Measurements from ENCODE around the gene TOP2B. TPM values are rescaled to one million over a fixed set of nuclear protein-coding genes. Genes with fewer than 3 reads are reported as not detected.

The TOP2B gene
- total and polyA plus RNA-seq, 2 donors (not counting 1 experiment from before 2014, with no cell fraction given), result 56.2 to 71.2 TPM

- TF ChIP-seq EZH2 (IDR thresholded peaks at IDR 0.05; ENCODE audit: low read length, missing control alignments) (no peak), CTCF (conservative IDR thresholded peaks at IDR 0.05 in 1 of 2, IDR thresholded peaks at IDR 0.05 in 1 of 2; ENCODE audit: low read depth in 1 of 2, low read length in 2 of 2) (no peak)
- no peak overlapping the region for H3K4me3 ChIP-seq (replicated peaks in 1 of 4; ENCODE audit: control extremely low read depth in 1 of 4, insufficient read depth in 1 of 4, low read depth in 3 of 4, low read length in 4 of 4)
- H3K27ac ChIP-seq (ENCODE audit: insufficient read depth, low read length), result no peak overlapping the region
- no peaks in the 10 kb centered on the region for H3K36me3 ChIP-seq (ENCODE audit: control insufficient read depth, insufficient read depth, low read length)
- DNase-seq (ENCODE audit: low read depth in 2 of 2), result no peak
- H3K27me3 ChIP-seq (ENCODE audit: control insufficient read depth, insufficient read depth, low read length), result no peaks in the 10 kb centered on the region
- no peak overlapping the region for H2AFZ ChIP-seq (ENCODE audit: low read length)
- H3K9me3 ChIP-seq (ENCODE audit: control insufficient read depth, insufficient read depth, low read depth, low read length), result no peaks in the 10 kb centered on the region
- no peak overlapping the region for H3K4me2 ChIP-seq (ENCODE audit: extremely low read depth, insufficient read depth, low read length)
- H3K79me2 ChIP-seq (ENCODE audit: control insufficient read depth, insufficient read depth, low read length), result peaks cover 80% of the 10 kb centered on the region
- H3K4me1 ChIP-seq (ENCODE audit: control insufficient read depth, extremely low read depth, insufficient read depth, low read length), result no peaks in the 10 kb centered on the region
- no peak overlapping the region for H3K9ac ChIP-seq (ENCODE audit: insufficient read depth, low read length)
- peaks cover 3% of the 10 kb centered on the region for H4K20me1 ChIP-seq (ENCODE audit: control insufficient read depth, extremely low read depth, insufficient read depth, low read length)
These were observed 9.0 kb downstream of the TOP2B start for GRCh38 chr3:25655659-25656058.

- H3K36me3 ChIP-seq (ENCODE audit: control insufficient read depth, insufficient read depth, low read length), result no peaks in the 10 kb centered on the region
- no peak overlapping the region for H3K9ac ChIP-seq (ENCODE audit: insufficient read depth, low read length)
- peaks cover 76% of the 10 kb centered on the region for H3K79me2 ChIP-seq (ENCODE audit: control insufficient read depth, insufficient read depth, low read length)
- H3K4me2 ChIP-seq (ENCODE audit: extremely low read depth, insufficient read depth, low read length), result no peak overlapping the region
- H3K4me1 ChIP-seq (ENCODE audit: control insufficient read depth, extremely low read depth, insufficient read depth, low read length), result no peaks in the 10 kb centered on the region
- no peak overlapping the region for H3K27ac ChIP-seq (ENCODE audit: insufficient read depth, low read length)
- H2AFZ ChIP-seq (ENCODE audit: low read length), result no peak overlapping the region
- no peaks in the 10 kb centered on the region for H3K27me3 ChIP-seq (ENCODE audit: control insufficient read depth, insufficient read depth, low read length)
- TF ChIP-seq EZH2 (IDR thresholded peaks at IDR 0.05; ENCODE audit: low read length, missing control alignments) (no peak), CTCF (conservative IDR thresholded peaks at IDR 0.05 in 1 of 2, IDR thresholded peaks at IDR 0.05 in 1 of 2; ENCODE audit: low read depth in 1 of 2, low read length in 2 of 2) (no peak)
- no peak overlapping the region for H3K4me3 ChIP-seq (replicated peaks in 1 of 4; ENCODE audit: control extremely low read depth in 1 of 4, insufficient read depth in 1 of 4, low read depth in 3 of 4, low read length in 4 of 4)
- H4K20me1 ChIP-seq (ENCODE audit: control insufficient read depth, extremely low read depth, insufficient read depth, low read length), result no peaks in the 10 kb centered on the region
- DNase-seq (ENCODE audit: low read depth in 2 of 2), result no peak
- no peaks in the 10 kb centered on the region for H3K9me3 ChIP-seq (ENCODE audit: control insufficient read depth, insufficient read depth, low read depth, low read length)
These were observed 10.1 kb downstream of the TOP2B start for GRCh38 chr3:25654576-25654975.

- Histone ChIP-seq H3K4me1 (ENCODE audit: control insufficient read depth, extremely low read depth, insufficient read depth, low read length) (no peaks in the 10 kb centered on the region), H3K27me3 (ENCODE audit: control insufficient read depth, insufficient read depth, low read length) (no peaks in the 10 kb centered on the region), H3K9ac (ENCODE audit: insufficient read depth, low read length) (no peak overlapping the region), H3K4me3 (replicated peaks in 1 of 4; ENCODE audit: control extremely low read depth in 1 of 4, insufficient read depth in 1 of 4, low read depth in 3 of 4, low read length in 4 of 4) (no peak overlapping the region), H3K36me3 (ENCODE audit: control insufficient read depth, insufficient read depth, low read length) (no peaks in the 10 kb centered on the region), H3K9me3 (ENCODE audit: control insufficient read depth, insufficient read depth, low read depth, low read length) (no peaks in the 10 kb centered on the region), H3K4me2 (ENCODE audit: extremely low read depth, insufficient read depth, low read length) (no peak overlapping the region), H3K27ac (ENCODE audit: insufficient read depth, low read length) (no peak overlapping the region), H3K79me2 (ENCODE audit: control insufficient read depth, insufficient read depth, low read length) (peaks cover 67% of the 10 kb centered on the region), H2AFZ (ENCODE audit: low read length) (no peak overlapping the region), H4K20me1 (ENCODE audit: control insufficient read depth, extremely low read depth, insufficient read depth, low read length) (no peaks in the 10 kb centered on the region)
- DNase-seq (ENCODE audit: low read depth in 2 of 2), result no peak
- no peak for TF ChIP-seq EZH2 (IDR thresholded peaks at IDR 0.05; ENCODE audit: low read length, missing control alignments)
- TF ChIP-seq CTCF (conservative IDR thresholded peaks at IDR 0.05 in 1 of 2, IDR thresholded peaks at IDR 0.05 in 1 of 2; ENCODE audit: low read depth in 1 of 2, low read length in 2 of 2), result no peak
These were observed 11.4 kb downstream of the TOP2B start for GRCh38 chr3:25653322-25653721.
